GM12878 (cell line): ENCODE data around the gene POLN.

ENCODE experiments used
- NFYB ChIP-seq: IDR thresholded peaks from 2 replicates; pipeline ENCODE4 v1.6.1; 2011; ENCODE audit warnings: low read depth, mild to moderate bottlenecking, low read length, improper control_type of control experiment, moderate library complexity; ENCODE audit not compliant: insufficient read depth
- POLR2AphosphoS5 ChIP-seq: IDR thresholded peaks from 2 replicates; pipeline ENCODE4 v1.6.1; 2011; ENCODE audit warnings: mild to moderate bottlenecking, low read length, inconsistent platforms
- TF ChIP-seq, protein P1 (sequence below), 3 experiments: IDR thresholded peaks in 2 of 3; conservative IDR thresholded peaks in 1 of 3; 2 replicates each; pipeline ENCODE4 v1.5.1; 2011; ENCODE audit warnings: low read depth in 3 of 3, low read length in 3 of 3, mild to moderate bottlenecking in 3 of 3, control low read depth in 2 of 3, moderate library complexity in 2 of 3, inconsistent platforms in 1 of 3, mixed read lengths in 1 of 3; ENCODE audit not compliant: control insufficient read depth in 2 of 3, insufficient read depth in 1 of 3; ENCODE audit errors: extremely low read depth in 1 of 3
- TF ChIP-seq, protein P2 (sequence below): fragments of 450-650 bp; formaldehyde crosslinking; IDR thresholded peaks from 2 replicates; pipeline ENCODE4 v1.4.0; 2022; ENCODE audit warnings: mild to moderate bottlenecking, moderate library complexity

DNA sequence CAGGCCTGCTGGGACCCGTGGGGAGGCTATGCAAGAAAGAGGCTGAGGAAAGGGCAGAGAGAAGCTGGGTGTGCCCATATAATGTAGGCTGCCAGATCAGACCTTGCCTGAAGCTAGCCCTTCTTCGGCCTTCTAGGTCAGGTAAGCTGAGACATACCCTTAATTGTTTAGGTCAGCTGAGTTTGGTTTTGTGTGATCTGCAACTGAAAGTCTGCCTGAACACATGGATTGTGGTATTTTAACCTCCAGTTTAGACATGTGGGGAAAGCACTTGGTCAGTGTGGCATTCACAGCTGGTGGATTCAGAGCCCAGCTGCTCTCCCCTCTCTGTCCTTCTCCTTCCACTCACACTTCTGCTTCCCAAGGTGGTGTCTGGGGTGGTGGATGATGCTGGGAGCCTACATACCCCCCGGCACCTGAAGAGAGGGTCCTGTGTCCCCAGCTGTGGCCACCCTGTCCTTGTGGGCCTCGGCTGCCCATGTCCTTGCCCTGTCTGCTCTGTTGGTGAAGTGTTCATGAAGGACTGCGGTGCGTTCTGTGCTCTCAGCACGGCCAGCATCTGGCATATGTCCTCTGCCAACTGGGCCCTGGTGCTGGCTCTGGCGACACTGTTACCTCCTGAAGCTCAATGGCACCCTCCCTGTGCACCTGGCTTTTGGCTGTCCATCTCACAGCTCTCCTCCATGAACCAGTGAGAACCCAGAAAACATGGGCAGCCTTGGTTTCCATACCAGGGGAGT, 100.7 kb downstream of the POLN start:
- TF ChIP-seq POLR2AphosphoS5 (no peak), NFYB (no peak)
- TF ChIP-seq, protein P1, sequence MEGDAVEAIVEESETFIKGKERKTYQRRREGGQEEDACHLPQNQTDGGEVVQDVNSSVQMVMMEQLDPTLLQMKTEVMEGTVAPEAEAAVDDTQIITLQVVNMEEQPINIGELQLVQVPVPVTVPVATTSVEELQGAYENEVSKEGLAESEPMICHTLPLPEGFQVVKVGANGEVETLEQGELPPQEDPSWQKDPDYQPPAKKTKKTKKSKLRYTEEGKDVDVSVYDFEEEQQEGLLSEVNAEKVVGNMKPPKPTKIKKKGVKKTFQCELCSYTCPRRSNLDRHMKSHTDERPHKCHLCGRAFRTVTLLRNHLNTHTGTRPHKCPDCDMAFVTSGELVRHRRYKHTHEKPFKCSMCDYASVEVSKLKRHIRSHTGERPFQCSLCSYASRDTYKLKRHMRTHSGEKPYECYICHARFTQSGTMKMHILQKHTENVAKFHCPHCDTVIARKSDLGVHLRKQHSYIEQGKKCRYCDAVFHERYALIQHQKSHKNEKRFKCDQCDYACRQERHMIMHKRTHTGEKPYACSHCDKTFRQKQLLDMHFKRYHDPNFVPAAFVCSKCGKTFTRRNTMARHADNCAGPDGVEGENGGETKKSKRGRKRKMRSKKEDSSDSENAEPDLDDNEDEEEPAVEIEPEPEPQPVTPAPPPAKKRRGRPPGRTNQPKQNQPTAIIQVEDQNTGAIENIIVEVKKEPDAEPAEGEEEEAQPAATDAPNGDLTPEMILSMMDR (IDR thresholded peaks at IDR 0.05 in 2 of 3, conservative IDR thresholded peaks at IDR 0.05 in 1 of 3; ENCODE audit: control insufficient read depth in 2 of 3, extremely low read depth in 1 of 3, insufficient read depth in 1 of 3, low read depth in 3 of 3, low read length in 3 of 3), result no peak
- TF ChIP-seq, protein P2, sequence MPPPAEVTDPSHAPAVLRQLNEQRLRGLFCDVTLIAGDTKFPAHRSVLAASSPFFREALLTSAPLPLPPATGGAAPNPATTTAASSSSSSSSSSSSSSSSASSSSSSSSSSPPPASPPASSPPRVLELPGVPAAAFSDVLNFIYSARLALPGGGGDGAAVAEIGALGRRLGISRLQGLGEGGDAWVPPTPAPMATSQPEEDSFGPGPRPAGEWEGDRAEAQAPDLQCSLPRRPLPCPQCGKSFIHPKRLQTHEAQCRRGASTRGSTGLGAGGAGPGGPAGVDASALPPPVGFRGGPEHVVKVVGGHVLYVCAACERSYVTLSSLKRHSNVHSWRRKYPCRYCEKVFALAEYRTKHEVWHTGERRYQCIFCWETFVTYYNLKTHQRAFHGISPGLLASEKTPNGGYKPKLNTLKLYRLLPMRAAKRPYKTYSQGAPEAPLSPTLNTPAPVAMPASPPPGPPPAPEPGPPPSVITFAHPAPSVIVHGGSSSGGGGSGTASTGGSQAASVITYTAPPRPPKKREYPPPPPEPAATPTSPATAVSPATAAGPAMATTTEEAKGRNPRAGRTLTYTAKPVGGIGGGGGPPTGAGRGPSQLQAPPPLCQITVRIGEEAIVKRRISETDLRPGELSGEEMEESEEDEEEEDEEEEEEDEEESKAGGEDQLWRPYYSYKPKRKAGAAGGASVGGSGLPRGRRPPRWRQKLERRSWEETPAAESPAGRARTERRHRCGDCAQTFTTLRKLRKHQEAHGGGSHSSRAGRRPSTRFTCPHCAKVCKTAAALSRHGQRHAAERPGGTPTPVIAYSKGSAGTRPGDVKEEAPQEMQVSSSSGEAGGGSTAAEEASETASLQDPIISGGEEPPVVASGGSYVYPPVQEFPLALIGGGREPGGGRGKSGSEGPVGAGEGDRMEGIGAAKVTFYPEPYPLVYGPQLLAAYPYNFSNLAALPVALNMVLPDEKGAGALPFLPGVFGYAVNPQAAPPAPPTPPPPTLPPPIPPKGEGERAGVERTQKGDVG (CRISPR knock-in tag), result no peak
